ENCODE data around the gene HS1BP3.

- TF ChIP-seq POLR2A (IDR thresholded peaks at IDR 0.05): no peak
- TF ChIP-seq CTCF (IDR thresholded peaks at IDR 0.05 in 4 of 5, conservative IDR thresholded peaks at IDR 0.05 in 1 of 5): no peak
Measured at GRCh38 chr2:20574930-20575329, 76.0 kb downstream of the HS1BP3 start.

Data from gastrocnemius medialis (tissue), 4 donors.